AG09309 (cell line): ENCODE results near the gene VIPR2.
"Not testable (repeated sequence)": the region's sequence is repeated elsewhere in the genome, so short reads cannot be mapped to it uniquely, and the experiment has no call there.

Source experiments
- DNase-seq: peaks from one replicate; pipeline ENCODE4 v3.0.0-alpha.2; 2010; ENCODE audit warnings: low read depth
- H3K4me3 ChIP-seq: 2 replicates; pipeline ENCODE4 v1.5.1; 2011; ENCODE audit warnings: mild to moderate bottlenecking, low read depth, low read length, moderate library complexity; ENCODE audit not compliant: control insufficient read depth
- TF ChIP-seq, protein P1 (sequence below): IDR thresholded peaks from 2 replicates; pipeline ENCODE4 v1.5.1; 2011; ENCODE audit warnings: mild to moderate bottlenecking, low read depth, low read length, inconsistent platforms; ENCODE audit not compliant: insufficient read depth, control insufficient read depth; ENCODE audit errors: missing control alignments

The VIPR2 gene

DNA sequence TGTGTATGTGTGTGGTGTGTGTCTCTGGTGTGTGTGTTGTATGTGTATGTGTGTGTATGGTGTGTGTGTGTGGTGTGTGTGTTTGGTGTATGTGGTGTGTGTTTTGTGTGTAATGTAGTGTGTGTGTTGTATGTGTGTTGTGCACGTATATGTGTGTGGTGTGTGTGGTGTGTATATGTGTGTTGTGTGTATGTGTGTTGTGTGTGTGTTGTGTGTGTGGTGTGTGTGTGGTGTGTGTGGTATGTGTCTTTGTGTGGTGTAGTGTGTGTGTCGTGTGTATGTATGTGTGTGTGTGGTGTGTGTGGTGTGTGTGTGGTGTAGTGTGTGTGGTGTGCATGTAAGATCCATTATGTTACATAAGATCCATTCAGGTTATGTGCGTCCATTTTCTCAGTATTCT, 21.9 kb upstream of the VIPR2 start:
- H3K4me3 ChIP-seq = no peak overlapping the region
- no peak for DNase-seq
- TF ChIP-seq, protein P1, sequence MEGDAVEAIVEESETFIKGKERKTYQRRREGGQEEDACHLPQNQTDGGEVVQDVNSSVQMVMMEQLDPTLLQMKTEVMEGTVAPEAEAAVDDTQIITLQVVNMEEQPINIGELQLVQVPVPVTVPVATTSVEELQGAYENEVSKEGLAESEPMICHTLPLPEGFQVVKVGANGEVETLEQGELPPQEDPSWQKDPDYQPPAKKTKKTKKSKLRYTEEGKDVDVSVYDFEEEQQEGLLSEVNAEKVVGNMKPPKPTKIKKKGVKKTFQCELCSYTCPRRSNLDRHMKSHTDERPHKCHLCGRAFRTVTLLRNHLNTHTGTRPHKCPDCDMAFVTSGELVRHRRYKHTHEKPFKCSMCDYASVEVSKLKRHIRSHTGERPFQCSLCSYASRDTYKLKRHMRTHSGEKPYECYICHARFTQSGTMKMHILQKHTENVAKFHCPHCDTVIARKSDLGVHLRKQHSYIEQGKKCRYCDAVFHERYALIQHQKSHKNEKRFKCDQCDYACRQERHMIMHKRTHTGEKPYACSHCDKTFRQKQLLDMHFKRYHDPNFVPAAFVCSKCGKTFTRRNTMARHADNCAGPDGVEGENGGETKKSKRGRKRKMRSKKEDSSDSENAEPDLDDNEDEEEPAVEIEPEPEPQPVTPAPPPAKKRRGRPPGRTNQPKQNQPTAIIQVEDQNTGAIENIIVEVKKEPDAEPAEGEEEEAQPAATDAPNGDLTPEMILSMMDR = no peak

DNA sequence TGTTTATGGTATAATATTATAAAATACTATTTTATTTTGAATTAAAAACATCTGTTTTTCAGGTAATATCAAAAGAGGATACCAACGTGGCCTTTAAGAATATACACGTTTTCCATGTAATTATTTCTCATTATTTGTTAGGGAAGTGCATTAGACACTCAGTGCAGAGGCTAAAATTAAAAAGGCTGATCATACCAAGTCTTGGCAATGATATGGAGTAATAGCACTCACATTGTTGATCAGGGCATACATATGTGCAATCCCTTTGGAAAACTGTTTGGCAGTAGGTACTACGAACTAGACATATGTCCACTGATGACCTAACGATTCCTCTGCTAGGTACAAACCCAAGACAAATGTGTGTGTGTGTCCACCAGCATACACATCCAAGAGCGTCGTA, 20.7 kb upstream of the VIPR2 start:
- H3K4me3 ChIP-seq = no peak overlapping the region
- DNase-seq = no peak
- TF ChIP-seq, protein P1 = no peak

DNA sequence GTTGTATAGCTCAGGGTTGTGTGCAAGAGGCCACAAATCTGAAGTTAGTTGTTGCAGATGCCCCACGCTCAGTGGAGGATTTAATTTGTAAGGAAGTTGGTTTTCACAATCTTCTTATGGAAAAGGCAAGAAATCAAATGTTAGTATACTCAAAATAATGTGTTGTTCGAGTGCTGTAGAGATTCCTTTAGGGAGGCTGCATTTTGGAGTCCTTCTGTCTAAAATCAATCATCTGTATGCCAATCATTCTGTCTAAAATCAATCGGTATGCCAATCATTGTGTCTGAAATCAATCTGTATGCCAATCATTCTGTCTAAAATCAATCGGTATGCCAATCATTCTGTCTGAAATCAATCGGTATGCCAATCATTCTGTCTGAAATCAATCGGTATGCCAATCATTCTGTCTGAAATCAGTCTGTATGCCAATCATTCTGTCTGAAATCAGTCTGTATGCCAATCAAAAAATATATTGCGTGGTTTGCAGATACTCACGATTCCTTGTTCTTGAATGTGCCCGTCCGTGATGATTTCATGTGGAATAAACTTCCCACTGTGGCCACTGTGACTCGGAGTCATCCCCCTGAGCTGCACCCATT, 19.1 kb upstream of the VIPR2 start:
- not testable (repeated sequence) for H3K4me3 ChIP-seq, DNase-seq

DNA sequence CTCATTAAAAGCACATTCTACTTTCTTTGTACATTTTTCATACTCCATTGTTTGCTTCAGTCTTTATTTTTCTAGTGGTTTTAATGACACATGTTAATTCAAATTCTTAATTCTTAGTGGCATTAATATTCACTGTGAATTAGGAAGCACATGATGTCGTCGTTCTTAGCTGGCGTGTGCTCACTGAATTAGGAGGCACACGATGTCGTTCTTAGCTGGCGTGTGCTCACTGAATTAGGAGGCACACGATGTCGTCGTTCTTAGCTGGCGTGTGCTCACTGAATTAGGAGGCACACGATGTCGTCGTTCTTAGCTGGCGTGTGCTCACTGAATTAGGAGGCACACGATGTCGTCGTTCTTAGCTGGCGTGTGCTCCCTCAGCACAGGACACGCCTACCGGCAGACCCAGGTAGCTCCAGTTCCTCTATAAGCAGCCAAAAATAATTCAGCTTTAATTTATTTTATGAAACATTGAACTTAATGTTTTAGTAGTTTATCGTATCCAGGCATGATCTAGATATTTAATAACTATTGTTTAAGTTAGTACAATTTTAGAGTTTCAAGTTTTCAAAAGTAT, 17.5 kb upstream of the VIPR2 start:
- H3K4me3 ChIP-seq, DNase-seq: not testable (repeated sequence)

DNA sequence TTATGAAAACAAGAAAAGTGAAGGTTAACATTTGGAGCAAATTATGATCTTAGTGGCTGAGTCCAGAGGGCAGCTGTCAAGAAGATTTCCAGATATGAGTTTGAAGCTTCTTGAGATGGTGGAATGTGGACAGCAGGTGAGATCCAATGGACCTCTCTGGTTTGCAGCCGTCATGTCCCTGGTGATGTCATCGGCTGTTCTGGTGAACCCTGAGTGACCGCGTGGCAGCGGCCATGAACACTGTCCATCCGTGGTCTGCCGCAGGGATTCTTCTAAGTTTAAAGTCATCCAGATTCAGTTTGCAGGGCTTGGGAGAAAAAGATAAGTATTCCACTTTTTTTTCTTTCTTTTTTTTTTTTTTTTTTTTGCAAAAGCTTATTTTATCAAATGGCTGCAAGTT, 15.8 kb upstream of the VIPR2 start:
- TF ChIP-seq, protein P1 = no peak
- no peak overlapping the region for H3K4me3 ChIP-seq
- DNase-seq = no peak

DNA sequence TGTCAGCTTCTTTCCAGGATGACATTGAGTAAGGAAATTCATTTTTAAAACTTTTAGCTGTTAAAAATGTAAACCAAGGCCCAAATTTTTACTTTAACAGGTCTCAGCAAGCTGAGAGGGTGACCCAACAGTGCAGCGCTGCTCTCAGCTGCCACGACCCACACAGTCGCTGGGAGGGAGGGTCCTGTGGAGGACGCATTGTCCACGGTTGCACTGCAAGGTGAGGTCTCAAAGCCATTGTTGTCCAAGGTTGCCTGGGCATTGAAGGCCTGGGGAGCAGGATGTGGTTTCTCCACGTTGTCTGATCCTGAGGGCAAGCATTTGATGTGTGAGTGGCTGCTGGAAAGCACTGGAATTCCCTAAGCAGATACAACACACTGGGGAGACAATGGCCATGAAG, 15.1 kb upstream of the VIPR2 start:
- H3K4me3 ChIP-seq = no peak overlapping the region
- TF ChIP-seq, protein P1 = no peak
- no peak for DNase-seq

DNA sequence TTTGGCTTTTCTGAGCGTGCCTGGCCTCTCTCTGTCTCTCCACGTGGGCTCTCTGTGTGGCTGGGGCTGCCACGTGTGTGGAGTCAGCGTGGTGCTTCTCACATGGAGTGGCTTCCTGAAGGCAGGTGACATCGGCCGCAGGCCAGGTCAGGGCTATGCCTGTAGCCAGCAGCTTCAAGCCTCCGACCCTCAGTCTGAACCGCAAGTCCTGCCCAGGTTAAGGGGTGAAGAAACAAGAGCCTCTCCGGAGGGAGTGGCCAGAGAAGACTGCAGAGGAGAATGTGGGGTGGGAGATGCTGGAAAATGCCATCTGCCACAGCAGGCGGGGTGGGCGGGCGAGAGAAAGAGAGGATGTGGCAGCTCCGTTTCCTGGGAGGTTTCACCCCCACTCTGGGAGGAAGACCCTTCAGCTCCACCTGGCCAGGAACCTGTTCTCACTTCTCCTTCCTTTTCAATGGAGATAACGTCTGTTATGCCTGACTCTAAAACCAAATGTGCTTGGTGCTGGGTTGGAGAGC, 14.3 kb upstream of the VIPR2 start:
- TF ChIP-seq, protein P1 = no peak
- no peak for DNase-seq
- H3K4me3 ChIP-seq = no peak overlapping the region
